ENCODE data around the gene RAD51B.

DNA sequence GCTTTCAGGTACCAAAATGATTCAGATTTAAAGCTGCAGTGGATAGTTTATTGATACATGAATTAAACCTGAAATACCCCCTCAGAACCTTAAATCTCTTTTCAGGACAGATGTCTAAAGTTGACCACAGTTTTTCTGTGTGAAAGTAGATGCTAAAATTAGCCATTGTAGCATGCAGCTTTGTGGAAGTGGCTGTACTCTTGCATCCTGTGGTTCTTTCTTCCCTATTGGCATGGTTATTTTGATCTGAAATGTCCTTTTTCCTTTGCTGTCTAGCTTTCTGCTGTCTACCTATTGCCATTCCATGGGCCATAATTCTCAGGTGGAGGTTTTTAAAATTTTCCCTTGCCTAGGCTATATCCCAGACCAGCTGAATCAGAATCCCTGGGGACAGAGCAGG is 517.7 kb downstream of the RAD51B start:
- TF ChIP-seq, protein P1, sequence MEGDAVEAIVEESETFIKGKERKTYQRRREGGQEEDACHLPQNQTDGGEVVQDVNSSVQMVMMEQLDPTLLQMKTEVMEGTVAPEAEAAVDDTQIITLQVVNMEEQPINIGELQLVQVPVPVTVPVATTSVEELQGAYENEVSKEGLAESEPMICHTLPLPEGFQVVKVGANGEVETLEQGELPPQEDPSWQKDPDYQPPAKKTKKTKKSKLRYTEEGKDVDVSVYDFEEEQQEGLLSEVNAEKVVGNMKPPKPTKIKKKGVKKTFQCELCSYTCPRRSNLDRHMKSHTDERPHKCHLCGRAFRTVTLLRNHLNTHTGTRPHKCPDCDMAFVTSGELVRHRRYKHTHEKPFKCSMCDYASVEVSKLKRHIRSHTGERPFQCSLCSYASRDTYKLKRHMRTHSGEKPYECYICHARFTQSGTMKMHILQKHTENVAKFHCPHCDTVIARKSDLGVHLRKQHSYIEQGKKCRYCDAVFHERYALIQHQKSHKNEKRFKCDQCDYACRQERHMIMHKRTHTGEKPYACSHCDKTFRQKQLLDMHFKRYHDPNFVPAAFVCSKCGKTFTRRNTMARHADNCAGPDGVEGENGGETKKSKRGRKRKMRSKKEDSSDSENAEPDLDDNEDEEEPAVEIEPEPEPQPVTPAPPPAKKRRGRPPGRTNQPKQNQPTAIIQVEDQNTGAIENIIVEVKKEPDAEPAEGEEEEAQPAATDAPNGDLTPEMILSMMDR (conservative IDR thresholded peaks at IDR 0.05; ENCODE audit: low read depth, low read length): no peak
- TF ChIP-seq EZH2 (IDR thresholded peaks at IDR 0.05; ENCODE audit: low read length, unreplicated experiment) (no peak), EZH2phosphoT487 (IDR thresholded peaks at IDR 0.05; ENCODE audit: borderline replicate concordance, low read length) (no peak)

Data from PC-3 (cell line).